HUES48 (cell line): Measurements from ENCODE around the gene AGBL3.
"Not testable (repeated sequence)": the region's sequence is repeated elsewhere in the genome, so short reads cannot be mapped to it uniquely, and the experiment has no call there.

Source experiments
- H3K27ac ChIP-seq: one replicate; pipeline ENCODE4 v1.7.0; 2013; ENCODE audit warnings: low read depth, low read length, inconsistent platforms
- H3K27me3 ChIP-seq: 2 replicates; pipeline ENCODE4 v1.6.1; 2013; ENCODE audit warnings: mild to moderate bottlenecking, low read length; ENCODE audit not compliant: control insufficient read depth, insufficient read depth
- H3K36me3 ChIP-seq: 2 replicates; pipeline ENCODE4 v1.6.1; 2013; ENCODE audit warnings: low read length; ENCODE audit not compliant: control insufficient read depth, insufficient read depth
- H3K4me1 ChIP-seq: 2 replicates; pipeline ENCODE4 v1.6.1; 2013; ENCODE audit warnings: mild to moderate bottlenecking, low read length; ENCODE audit not compliant: control insufficient read depth, insufficient read depth
- H3K4me3 ChIP-seq: 2 replicates; pipeline ENCODE4 v1.5.1; 2013; ENCODE audit warnings: mild to moderate bottlenecking, low read depth, low read length
- H3K9ac ChIP-seq: 2 replicates; pipeline ENCODE4 v1.6.1; 2013; ENCODE audit warnings: mild to moderate bottlenecking, low read depth, low read length, moderate library complexity
- H3K9me3 ChIP-seq: 2 replicates; pipeline ENCODE4 v1.6.1; 2013; ENCODE audit warnings: low read length; ENCODE audit not compliant: control insufficient read depth, insufficient read depth

The AGBL3 gene

DNA sequence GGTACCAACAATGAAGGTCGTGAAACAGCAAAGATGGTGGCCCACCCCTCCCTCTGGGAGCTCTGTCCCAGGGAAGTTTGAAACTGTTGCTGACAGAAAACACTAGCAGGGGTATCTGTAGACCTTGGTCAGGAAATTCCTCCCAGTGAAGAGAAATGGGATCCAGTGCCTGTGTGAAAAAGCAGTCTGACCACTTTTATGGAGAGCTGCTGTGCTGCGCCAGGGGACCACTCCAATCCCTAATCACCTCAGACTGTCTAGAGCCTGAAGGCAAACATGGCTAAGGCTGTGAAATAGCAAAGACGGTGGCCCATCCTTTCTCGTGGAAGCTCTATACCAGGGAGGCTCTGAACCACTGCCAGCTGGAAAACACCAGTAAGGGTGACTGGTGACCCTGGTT, 123.3 kb downstream of the AGBL3 start:
- H3K4me3 ChIP-seq: no peak overlapping the region
- no peak overlapping the region for H3K9ac ChIP-seq
- no peaks in the 10 kb centered on the region for H3K4me1 ChIP-seq
- H3K9me3 ChIP-seq: no peaks in the 10 kb centered on the region
- no peaks in the 10 kb centered on the region for H3K27me3 ChIP-seq
- no peaks in the 10 kb centered on the region for H3K36me3 ChIP-seq
- H3K27ac ChIP-seq: no peak overlapping the region

- H3K36me3 ChIP-seq: no peaks in the 10 kb centered on the region
Observed at GRCh38 chr7:135109976-135110375, 123.7 kb downstream of the AGBL3 start.

GRCh38 chr7:135111379-135111778, 125.1 kb downstream of the AGBL3 start:
- no peaks in the 10 kb centered on the region for H3K36me3 ChIP-seq
- H3K9me3 ChIP-seq: no peaks in the 10 kb centered on the region
- no peaks in the 10 kb centered on the region for H3K27me3 ChIP-seq
- H3K4me3 ChIP-seq: no peak overlapping the region
- H3K4me1 ChIP-seq: no peaks in the 10 kb centered on the region
- H3K9ac ChIP-seq: no peak overlapping the region
- H3K27ac ChIP-seq: no peak overlapping the region

More at GRCh38 chr7:135109976-135110375, 123.7 kb downstream of the AGBL3 start:
- Histone ChIP-seq H3K27ac (no peak overlapping the region), H3K9ac (no peak overlapping the region), H3K27me3 (no peaks in the 10 kb centered on the region), H3K4me3 (no peak overlapping the region), H3K9me3 (no peaks in the 10 kb centered on the region), H3K4me1 (no peaks in the 10 kb centered on the region)

GRCh38 chr7:135114622-135115021, 128.3 kb downstream of the AGBL3 start:
- no peak overlapping the region for H3K9ac ChIP-seq
- H3K36me3 ChIP-seq: no peaks in the 10 kb centered on the region
- H3K27me3 ChIP-seq: no peaks in the 10 kb centered on the region
- H3K27ac ChIP-seq: no peak overlapping the region
- H3K4me3 ChIP-seq: no peak overlapping the region
- no peaks in the 10 kb centered on the region for H3K9me3 ChIP-seq
- H3K4me1 ChIP-seq: no peaks in the 10 kb centered on the region

DNA sequence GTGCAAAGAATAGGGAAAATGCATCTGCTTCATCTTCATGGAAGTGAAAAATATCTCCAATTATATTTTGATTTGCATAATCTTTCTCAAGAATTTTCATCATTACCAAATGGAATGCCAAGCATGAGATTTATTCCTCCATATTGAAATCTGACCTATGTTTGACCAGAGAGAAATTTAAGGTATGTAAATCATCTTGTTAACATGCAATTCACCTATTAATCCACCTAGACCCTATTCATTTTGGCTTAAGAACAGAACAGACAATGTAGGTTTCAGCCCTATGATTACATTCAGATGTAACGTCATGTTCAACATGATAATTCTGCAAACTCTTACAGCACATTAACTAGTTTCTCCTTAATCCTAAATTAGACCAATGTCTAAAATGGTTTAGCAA, 130.8 kb downstream of the AGBL3 start:
- Histone ChIP-seq H3K9me3 (0 out of 2 replicates have a peak, but pooled peaks cover 3% of the 10 kb centered on the region), H3K27ac (no peak overlapping the region), H3K4me1 (no peaks in the 10 kb centered on the region), H3K4me3 (no peak overlapping the region), H3K36me3 (no peaks in the 10 kb centered on the region), H3K27me3 (no peaks in the 10 kb centered on the region), H3K9ac (no peak overlapping the region)

DNA sequence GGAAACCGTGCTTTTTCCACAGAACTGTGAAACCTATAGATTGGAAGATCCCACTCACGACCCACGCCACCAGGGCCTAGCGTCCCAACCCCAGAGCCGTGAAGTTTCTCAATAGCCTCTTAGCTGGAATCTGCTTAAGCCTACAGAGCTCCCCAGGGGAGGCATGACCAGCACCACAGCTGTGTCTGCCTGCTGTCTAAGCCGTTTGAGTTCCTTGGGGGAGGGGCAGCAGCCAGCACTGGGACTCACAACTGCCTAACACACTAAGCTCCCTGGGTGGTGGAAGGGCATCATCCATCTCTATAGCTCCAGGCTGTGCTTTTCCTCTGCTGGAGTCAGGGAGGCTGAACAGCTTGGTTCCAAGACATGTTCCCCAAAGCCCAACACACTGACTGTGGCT, 135.6 kb downstream of the AGBL3 start:
- H3K9ac ChIP-seq: no peak overlapping the region
- H3K27me3 ChIP-seq: no peaks in the 10 kb centered on the region
- no peak overlapping the region for H3K4me3 ChIP-seq
- no peaks in the 10 kb centered on the region for H3K4me1 ChIP-seq
- H3K36me3 ChIP-seq: no peaks in the 10 kb centered on the region
- no peak overlapping the region for H3K27ac ChIP-seq
- H3K9me3 ChIP-seq: 0 out of 2 replicates have a peak, but pooled peaks cover 3% of the 10 kb centered on the region

DNA sequence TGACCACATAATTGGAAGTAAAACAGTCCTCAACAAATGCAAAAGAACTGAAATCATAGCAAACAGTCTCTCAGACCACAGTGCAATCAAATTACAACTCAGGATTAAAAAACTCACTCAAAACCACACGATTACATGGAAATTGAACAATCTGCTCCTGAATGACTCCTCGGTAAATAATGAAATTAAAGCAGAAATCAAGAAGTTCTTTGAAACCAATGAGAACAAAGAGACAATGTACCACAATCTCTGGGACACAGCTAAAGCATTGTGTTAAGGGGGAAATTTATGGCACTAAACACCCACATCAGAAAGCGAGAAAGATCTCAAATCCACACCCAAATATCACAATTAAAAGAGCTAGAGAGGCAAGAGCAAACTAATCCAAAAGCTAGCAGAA, 138.3 kb downstream of the AGBL3 start:
- not testable (repeated sequence) for H3K27ac ChIP-seq, H3K4me3 ChIP-seq, H3K9me3 ChIP-seq, H3K4me1 ChIP-seq, H3K27me3 ChIP-seq, H3K9ac ChIP-seq, H3K36me3 ChIP-seq

DNA sequence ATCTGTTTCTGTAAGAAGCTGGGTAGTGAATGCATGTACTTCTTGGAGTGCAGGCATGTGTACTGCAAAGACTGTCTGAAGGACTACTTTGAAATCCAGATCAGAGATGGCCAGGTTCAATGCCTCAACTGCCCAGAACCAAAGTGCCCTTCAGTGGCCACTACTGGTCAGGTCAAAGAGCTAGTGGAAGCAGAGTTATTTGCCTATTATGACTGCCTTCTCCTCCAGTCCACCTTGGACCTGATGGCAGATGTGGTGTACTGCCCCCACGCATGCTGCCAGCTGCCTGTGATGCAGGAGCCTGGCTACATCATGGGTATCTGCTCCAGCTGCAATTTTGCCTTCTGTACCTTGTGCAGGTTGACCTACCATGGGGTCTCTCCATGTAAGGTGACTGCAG, 142.6 kb downstream of the AGBL3 start:
- H3K36me3 ChIP-seq: no peaks in the 10 kb centered on the region
- H3K27me3 ChIP-seq: no peaks in the 10 kb centered on the region
- H3K27ac ChIP-seq: no peak overlapping the region

GRCh38 chr7:135129579-135129978, 143.3 kb downstream of the AGBL3 start:
- Histone ChIP-seq H3K9me3 (no peaks in the 10 kb centered on the region), H3K27ac (no peak overlapping the region), H3K9ac (no peak overlapping the region), H3K36me3 (no peaks in the 10 kb centered on the region), H3K4me1 (no peaks in the 10 kb centered on the region), H3K27me3 (no peaks in the 10 kb centered on the region), H3K4me3 (no peak overlapping the region)

More for the DNA sequence above, 142.6 kb downstream of the AGBL3 start:
- no peak overlapping the region for H3K4me3 ChIP-seq
- no peaks in the 10 kb centered on the region for H3K9me3 ChIP-seq
- no peaks in the 10 kb centered on the region for H3K4me1 ChIP-seq
- no peak overlapping the region for H3K9ac ChIP-seq

- Histone ChIP-seq H3K9ac (no peak overlapping the region), H3K27me3 (no peaks in the 10 kb centered on the region), H3K9me3 (no peaks in the 10 kb centered on the region), H3K36me3 (no peaks in the 10 kb centered on the region), H3K27ac (no peak overlapping the region), H3K4me3 (no peak overlapping the region), H3K4me1 (peaks cover 7% of the 10 kb centered on the region)
Observed at GRCh38 chr7:135143885-135144668, 157.8 kb downstream of the AGBL3 start.

GRCh38 chr7:135147341-135147898, 161.1 kb downstream of the AGBL3 start:
- Histone ChIP-seq H3K9me3 (no peaks in the 10 kb centered on the region), H3K27me3 (no peaks in the 10 kb centered on the region), H3K36me3 (no peaks in the 10 kb centered on the region), H3K27ac (no peak overlapping the region), H3K4me1 (peaks cover 7% of the 10 kb centered on the region), H3K4me3 (no peak overlapping the region), H3K9ac (no peak overlapping the region)
